Endothelial cell of umbilical vein (primary cell): ENCODE results near the gene GCDH. TPM values are rescaled to one million over a fixed set of nuclear protein-coding genes. Genes with fewer than 3 reads are reported as not detected.

ENCODE experiments used
- BruUV-seq: library from RNA; stranded (reverse); fragments of 400-500 nt; replicated peaks from 2 replicates; lab custom pipeline; 2021; lab: Mats Ljungman, UMichigan
- CTCF ChIA-PET: fragments of 300-600, 350-600 bp; sonication (Branson Sonifier 250); formaldehyde crosslinking; loops from one replicate; lab custom pipeline; 2021; ENCODE audit warnings: antibody characterized with exemption, inconsistent platforms; lab: Charles Lee
- POLR2A ChIA-PET: fragments of 300-600, 350-600 bp; sonication (Branson Sonifier 250); formaldehyde crosslinking; loops from one replicate; lab custom pipeline; 2021; ENCODE audit warnings: antibody characterized with exemption, inconsistent platforms; lab: Charles Lee
- DNase-seq: peaks from one replicate; pipeline ENCODE4 v3.0.0-alpha.2; 2011; ENCODE audit warnings: low read depth, low spot score
- FAIRE-seq: peaks from 2 replicates; lab custom pipeline; 2011; peaks lifted over from hg19 to GRCh38; lab: Jason Lieb, UNC
- H2AFZ ChIP-seq: 2 replicates; pipeline ENCODE4 v1.6.0; 2012; ENCODE audit warnings: low read depth, low read length, control low read depth, inconsistent platforms
- H3K27ac ChIP-seq: 2 replicates; pipeline ENCODE4 v1.5.1; 2011; ENCODE audit warnings: low read depth, mild to moderate bottlenecking, control low read depth, low read length, moderate library complexity; ENCODE audit not compliant: insufficient read depth
- H3K27me3 ChIP-seq, 2 experiments: 2 replicates each; pipeline versions ENCODE4 v1.6.0 to v1.6.1; 2011; ENCODE audit warnings: low read length in 2 of 2, mixed read lengths in 1 of 2; ENCODE audit not compliant: control insufficient read depth in 2 of 2, insufficient read depth in 2 of 2
- H3K36me3 ChIP-seq, 2 experiments: 2 replicates in 1 of 2; 3 replicates in 1 of 2; pipeline ENCODE4 v1.5.1; 2011; ENCODE audit warnings: low read length in 2 of 2, mild to moderate bottlenecking in 1 of 2, moderate library complexity in 1 of 2; ENCODE audit not compliant: control insufficient read depth in 2 of 2, insufficient read depth in 2 of 2; ENCODE audit errors: extremely low read depth in 1 of 2
- H3K4me1 ChIP-seq: 3 replicates; pipeline ENCODE4 v1.5.1; 2011; ENCODE audit warnings: mild to moderate bottlenecking, low read length; ENCODE audit not compliant: control insufficient read depth, insufficient read depth; ENCODE audit errors: extremely low read depth
- H3K4me2 ChIP-seq: 2 replicates; pipeline ENCODE4 v1.6.1; 2011; ENCODE audit warnings: low read length, control low read depth, mixed read lengths; ENCODE audit not compliant: insufficient read depth
- H3K4me3 ChIP-seq, 3 experiments: fragments of 200-600 bp in 1 of 3; sonication (generic), shearing (Covaris generic) in 1 of 3; replicated peaks in 1 of 3; 2 replicates each; pipeline ENCODE4 v1.5.1; 2011 to 2016; ENCODE audit warnings: control low read depth in 3 of 3, low read length in 3 of 3, mild to moderate bottlenecking in 2 of 3, inconsistent platforms in 1 of 3, low read depth in 1 of 3, moderate library complexity in 1 of 3; ENCODE audit not compliant: insufficient read depth in 1 of 3
- H3K79me2 ChIP-seq: 2 replicates; pipeline ENCODE4 v1.6.0; 2012; ENCODE audit warnings: low read length, inconsistent platforms; ENCODE audit not compliant: control insufficient read depth, insufficient read depth
- H3K9ac ChIP-seq: replicated peaks from 2 replicates; pipeline ENCODE3; 2011; ENCODE audit warnings: low read length, control low read depth; ENCODE audit not compliant: insufficient read depth; ENCODE audit errors: extremely low read depth
- H3K9me1 ChIP-seq: replicated peaks from 3 replicates; pipeline ENCODE4 v1.6.0; 2011; ENCODE audit warnings: mild to moderate bottlenecking, low read length; ENCODE audit not compliant: control insufficient read depth, insufficient read depth; ENCODE audit errors: extremely low read depth
- H3K9me3 ChIP-seq: replicated peaks from 2 replicates; pipeline ENCODE4 v1.5.1; 2012; ENCODE audit warnings: low read length, inconsistent platforms; ENCODE audit not compliant: control insufficient read depth, insufficient read depth
- H4K20me1 ChIP-seq: replicated peaks from 2 replicates; pipeline ENCODE3; 2011; ENCODE audit warnings: mild to moderate bottlenecking, low read length; ENCODE audit not compliant: control insufficient read depth, insufficient read depth; ENCODE audit errors: extremely low read depth
- POLR2AphosphoS5 ChIP-seq: IDR thresholded peaks from 2 replicates; pipeline ENCODE4 v1.6.1; 2012; ENCODE audit warnings: low read depth, mild to moderate bottlenecking, control low read depth, low read length, moderate library complexity; ENCODE audit not compliant: insufficient read depth
- dilution Hi-C: fragments of 300-500 bp; cut with MboI; formaldehyde crosslinking; loops from one replicate; pipeline ENCODE4 v1.15.0; 2019; ENCODE audit warnings: low sequenced_read_pairs; ENCODE audit not compliant: extremely low pct_ligation_motif_present
- intact Hi-C: fragments of 100-400 bp; cut with micrococcal nuclease; formaldehyde crosslinking; loops from one replicate; pipeline ENCODE4 v1.10.0; 2022
- polyA plus RNA-seq, 4 experiments: library from polyadenylated mRNA; depleted of rRNA in 3 of 4; stranded (reverse) in 3 of 4; unstranded in 1 of 4; fragments of >200 nt; gene quantifications; 2 replicates each; pipeline versions ENCODE4 v1.2.1 to v1.2.3, GENCODE V29; 2011 to 2012; ENCODE audit warnings: missing spikeins in 1 of 4
- total RNA-seq: library from RNA; stranded (reverse); gene quantifications from 2 replicates; pipeline ENCODE4 v1.2.3, GENCODE V29; 2021
- TF ChIP-seq, protein P1 (sequence below): IDR thresholded peaks from 2 replicates; pipeline ENCODE4 v1.6.1; 2011; ENCODE audit not compliant: insufficient read depth, insufficient read length
- TF ChIP-seq, protein P2 (sequence below), 2 donors: IDR thresholded peaks; 1 replicate in 1 of 2; 2 replicates in 1 of 2; pipeline ENCODE4 v1.5.1; 2011; ENCODE audit warnings: low read length in 2 of 2, mild to moderate bottlenecking in 2 of 2, moderate library complexity in 2 of 2, control low read depth in 1 of 2, inconsistent platforms in 1 of 2, low read depth in 1 of 2; ENCODE audit not compliant: insufficient read depth in 1 of 2; ENCODE audit errors: extremely low read depth in 1 of 2

GCDH gene
- total and polyA plus RNA-seq, 2 donors (not counting 3 experiments of a cell fraction or from before 2014, with no cell fraction given), result 27.3 to 35.8 TPM

DNA sequence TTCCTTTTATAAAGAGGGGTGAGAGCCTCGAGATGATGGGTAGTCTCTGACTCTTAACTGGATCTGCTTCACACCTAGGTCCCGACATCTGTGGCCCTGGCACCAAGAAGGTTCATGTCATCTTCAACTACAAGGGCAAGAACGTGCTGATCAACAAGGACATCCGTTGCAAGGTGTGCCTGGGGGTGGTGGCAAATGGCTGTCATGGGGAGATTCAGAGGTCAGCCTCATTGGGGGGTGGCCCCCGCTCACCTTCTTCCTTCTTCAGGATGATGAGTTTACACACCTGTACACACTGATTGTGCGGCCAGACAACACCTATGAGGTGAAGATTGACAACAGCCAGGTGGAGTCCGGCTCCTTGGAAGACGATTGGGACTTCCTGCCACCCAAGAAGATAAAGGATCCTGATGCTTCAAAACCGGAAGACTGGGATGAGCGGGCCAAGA lies 49.0 kb downstream of the GCDH start:
- no peak overlapping the region for H2AFZ ChIP-seq
- peak overlapping the region; percentile 64 for H3K4me2 ChIP-seq
- peak overlapping the region; percentile 95 for H3K9ac ChIP-seq
- no TSS peak for BruUV-seq
- no peaks in the 10 kb centered on the region for H3K9me3 ChIP-seq
- TF ChIP-seq POLR2AphosphoS5, result peak; percentile 8
- TF ChIP-seq, protein P1, sequence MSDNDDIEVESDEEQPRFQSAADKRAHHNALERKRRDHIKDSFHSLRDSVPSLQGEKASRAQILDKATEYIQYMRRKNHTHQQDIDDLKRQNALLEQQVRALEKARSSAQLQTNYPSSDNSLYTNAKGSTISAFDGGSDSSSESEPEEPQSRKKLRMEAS, result no peak
- peaks cover 23 to 43% of the 10 kb centered on the region in 2 experiments for H3K36me3 ChIP-seq
- CTCF ChIA-PET, result interaction anchor here (1.0 kb wide), 1 partner anchor 24 kb away, joined by 3 read pairs; no protein-coding TSS in a partner anchor
- H3K27ac ChIP-seq, result no peak overlapping the region
- no peaks in the 10 kb centered on the region for H3K9me1 ChIP-seq
- peaks cover 42% of the 10 kb centered on the region for H3K79me2 ChIP-seq
- DNase-seq (no peak), FAIRE-seq (no peak)
- no peaks in the 10 kb centered on the region for H3K27me3 ChIP-seq
- peaks cover 25% of the 10 kb centered on the region for H3K4me1 ChIP-seq
- dilution Hi-C loops (no loop called here), intact Hi-C loops (loop anchor here (2.0 to 10.0 kb wide), 2 partner anchors 49 to 155 kb away; partner anchors contain the start of gene GCDH)
- POLR2A ChIA-PET, result interaction anchor here (0.6 kb wide), 1 partner anchor 12 kb away, joined by 5 read pairs; no protein-coding TSS in a partner anchor
- H3K4me3 ChIP-seq, result peak overlapping the region; percentile 75 to 98 (median 93)
- no peaks in the 10 kb centered on the region for H4K20me1 ChIP-seq

DNA sequence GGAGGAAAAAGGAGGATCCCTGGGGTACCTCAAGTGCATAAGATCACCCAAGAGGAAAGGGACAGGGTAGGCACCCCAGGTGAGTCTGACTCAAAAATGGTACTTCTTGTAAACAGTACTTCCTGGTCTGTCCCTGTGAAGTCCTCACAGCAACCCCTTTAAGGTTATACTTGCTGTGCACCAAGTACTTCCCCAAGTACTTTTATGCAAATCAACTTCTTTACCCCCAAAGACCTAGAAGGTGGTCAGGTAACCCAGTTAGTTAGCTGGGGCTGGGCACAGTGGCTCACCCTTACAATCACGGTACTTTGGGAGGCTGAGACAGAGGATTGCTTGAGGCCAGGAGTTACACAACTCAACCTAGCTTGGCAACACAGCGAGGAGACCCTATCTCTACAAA lies 49.9 kb downstream of the GCDH start:
- no peak for TF ChIP-seq POLR2AphosphoS5
- TF ChIP-seq, protein P2, sequence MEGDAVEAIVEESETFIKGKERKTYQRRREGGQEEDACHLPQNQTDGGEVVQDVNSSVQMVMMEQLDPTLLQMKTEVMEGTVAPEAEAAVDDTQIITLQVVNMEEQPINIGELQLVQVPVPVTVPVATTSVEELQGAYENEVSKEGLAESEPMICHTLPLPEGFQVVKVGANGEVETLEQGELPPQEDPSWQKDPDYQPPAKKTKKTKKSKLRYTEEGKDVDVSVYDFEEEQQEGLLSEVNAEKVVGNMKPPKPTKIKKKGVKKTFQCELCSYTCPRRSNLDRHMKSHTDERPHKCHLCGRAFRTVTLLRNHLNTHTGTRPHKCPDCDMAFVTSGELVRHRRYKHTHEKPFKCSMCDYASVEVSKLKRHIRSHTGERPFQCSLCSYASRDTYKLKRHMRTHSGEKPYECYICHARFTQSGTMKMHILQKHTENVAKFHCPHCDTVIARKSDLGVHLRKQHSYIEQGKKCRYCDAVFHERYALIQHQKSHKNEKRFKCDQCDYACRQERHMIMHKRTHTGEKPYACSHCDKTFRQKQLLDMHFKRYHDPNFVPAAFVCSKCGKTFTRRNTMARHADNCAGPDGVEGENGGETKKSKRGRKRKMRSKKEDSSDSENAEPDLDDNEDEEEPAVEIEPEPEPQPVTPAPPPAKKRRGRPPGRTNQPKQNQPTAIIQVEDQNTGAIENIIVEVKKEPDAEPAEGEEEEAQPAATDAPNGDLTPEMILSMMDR (IDR thresholded peaks at IDR 0.05; ENCODE audit: extremely low read depth in 1 of 2, insufficient read depth in 1 of 2, low read depth in 1 of 2, low read length in 2 of 2), result no peak
- POLR2A ChIA-PET, result no interaction called here
- Histone ChIP-seq H3K36me3 (peaks cover 23 to 43% of the 10 kb centered on the region in 2 experiments), H3K27me3 (no peaks in the 10 kb centered on the region), H4K20me1 (no peaks in the 10 kb centered on the region), H3K9ac (peak overlapping the region; percentile 95), H2AFZ (no peak overlapping the region), H3K27ac (no peak overlapping the region), H3K4me3 (peak overlapping the region in 2 of 3 experiments; percentile 93 to 98), H3K9me3 (no peaks in the 10 kb centered on the region), H3K4me1 (peaks cover 25% of the 10 kb centered on the region), H3K4me2 (peak overlapping the region; percentile 64), H3K79me2 (peaks cover 42% of the 10 kb centered on the region), H3K9me1 (no peaks in the 10 kb centered on the region)
- intact Hi-C loops, result no loop called here
- FAIRE-seq (no peak), DNase-seq (no peak)
- CTCF ChIA-PET, result no interaction called here
- BruUV-seq, result no TSS peak
- dilution Hi-C loops, result no loop called here
